NCI-H345 (cell line): Measurements from ENCODE around the gene GBF1.
"Not testable (repeated sequence)": the region's sequence is repeated elsewhere in the genome, so short reads cannot be mapped to it uniquely, and the experiment has no call there.

Experiments used
- DNase-seq: peaks from one replicate; lab custom pipeline; 2025; lab: John Stamatoyannopoulos, UW

Gene GBF1, protein sequence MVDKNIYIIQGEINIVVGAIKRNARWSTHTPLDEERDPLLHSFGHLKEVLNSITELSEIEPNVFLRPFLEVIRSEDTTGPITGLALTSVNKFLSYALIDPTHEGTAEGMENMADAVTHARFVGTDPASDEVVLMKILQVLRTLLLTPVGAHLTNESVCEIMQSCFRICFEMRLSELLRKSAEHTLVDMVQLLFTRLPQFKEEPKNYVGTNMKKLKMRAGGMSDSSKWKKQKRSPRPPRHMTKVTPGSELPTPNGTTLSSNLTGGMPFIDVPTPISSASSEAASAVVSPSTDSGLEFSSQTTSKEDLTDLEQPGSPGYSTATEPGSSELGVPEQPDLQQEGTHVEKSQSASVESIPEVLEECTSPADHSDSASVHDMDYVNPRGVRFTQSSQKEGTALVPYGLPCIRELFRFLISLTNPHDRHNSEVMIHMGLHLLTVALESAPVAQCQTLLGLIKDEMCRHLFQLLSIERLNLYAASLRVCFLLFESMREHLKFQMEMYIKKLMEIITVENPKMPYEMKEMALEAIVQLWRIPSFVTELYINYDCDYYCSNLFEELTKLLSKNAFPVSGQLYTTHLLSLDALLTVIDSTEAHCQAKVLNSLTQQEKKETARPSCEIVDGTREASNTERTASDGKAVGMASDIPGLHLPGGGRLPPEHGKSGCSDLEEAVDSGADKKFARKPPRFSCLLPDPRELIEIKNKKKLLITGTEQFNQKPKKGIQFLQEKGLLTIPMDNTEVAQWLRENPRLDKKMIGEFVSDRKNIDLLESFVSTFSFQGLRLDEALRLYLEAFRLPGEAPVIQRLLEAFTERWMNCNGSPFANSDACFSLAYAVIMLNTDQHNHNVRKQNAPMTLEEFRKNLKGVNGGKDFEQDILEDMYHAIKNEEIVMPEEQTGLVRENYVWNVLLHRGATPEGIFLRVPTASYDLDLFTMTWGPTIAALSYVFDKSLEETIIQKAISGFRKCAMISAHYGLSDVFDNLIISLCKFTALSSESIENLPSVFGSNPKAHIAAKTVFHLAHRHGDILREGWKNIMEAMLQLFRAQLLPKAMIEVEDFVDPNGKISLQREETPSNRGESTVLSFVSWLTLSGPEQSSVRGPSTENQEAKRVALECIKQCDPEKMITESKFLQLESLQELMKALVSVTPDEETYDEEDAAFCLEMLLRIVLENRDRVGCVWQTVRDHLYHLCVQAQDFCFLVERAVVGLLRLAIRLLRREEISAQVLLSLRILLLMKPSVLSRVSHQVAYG (N-terminal part only)

DNA sequence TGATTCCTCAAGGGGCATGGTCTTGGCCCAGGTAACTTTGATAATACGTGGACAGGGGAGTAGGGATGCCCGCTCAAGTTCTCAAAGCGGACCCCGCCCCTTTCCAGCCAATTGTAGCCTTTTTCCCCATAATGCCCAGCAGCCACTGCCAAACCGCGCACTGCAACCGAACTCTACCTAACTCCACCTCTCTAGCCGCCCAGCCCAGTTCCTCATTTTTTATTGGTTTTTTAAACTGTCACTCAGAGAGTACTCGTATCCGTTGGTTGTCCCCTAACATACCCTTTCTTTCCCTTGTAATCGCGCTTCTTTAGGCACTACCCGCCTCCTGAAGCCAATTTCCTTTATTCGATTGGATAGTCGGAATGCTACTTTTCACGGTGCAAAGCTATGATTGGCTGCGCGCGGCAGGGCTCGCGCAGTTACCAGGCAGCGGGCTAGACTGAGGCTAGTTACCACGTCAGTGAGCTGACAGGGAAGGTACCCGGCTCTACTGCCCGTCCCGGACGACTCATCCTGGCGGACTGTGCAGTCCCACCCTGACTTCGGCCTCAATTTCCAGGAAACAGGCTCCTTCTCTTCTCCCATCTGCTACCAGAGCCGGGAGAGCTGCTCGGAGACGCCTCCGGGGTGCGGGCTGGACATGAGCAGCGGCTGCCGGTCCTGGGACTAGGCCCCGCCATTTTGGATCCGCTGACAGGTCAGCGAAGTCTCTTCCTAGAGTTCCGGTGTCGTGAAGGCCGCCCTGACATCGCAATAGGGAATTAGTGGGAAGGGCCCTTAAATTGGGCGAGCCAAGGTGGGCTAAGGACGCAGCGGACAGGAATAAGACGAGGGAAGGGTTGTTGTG lies at the start of gene GBF1:
Gene GBF1 (plus strand): TSS at position 451 of the 850 bp plus-strand sequence. CDS start 13,407 bp downstream, outside the sequence.
- peak; percentile 99 for DNase-seq

DNA sequence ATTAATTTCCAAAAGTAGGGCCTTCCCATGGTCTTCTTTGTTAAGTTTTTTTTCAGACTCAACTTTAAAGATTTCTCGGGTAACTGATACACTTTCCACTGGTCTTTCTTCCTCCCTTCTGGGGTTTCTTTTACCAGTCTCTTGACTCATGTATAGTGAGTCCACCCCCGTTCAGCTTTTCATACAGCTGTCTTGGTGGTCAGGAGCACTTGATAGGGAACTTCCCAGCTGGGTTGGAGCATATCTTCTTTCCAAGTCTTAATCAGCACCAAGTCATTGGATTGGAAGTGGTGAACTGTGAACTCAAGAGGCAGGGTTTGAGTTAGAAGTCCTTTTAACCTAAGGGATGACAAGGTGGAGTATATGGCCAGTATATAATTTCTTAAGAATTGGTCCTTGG lies 48.4 kb upstream of the GBF1 start:
- no peak for DNase-seq

DNA sequence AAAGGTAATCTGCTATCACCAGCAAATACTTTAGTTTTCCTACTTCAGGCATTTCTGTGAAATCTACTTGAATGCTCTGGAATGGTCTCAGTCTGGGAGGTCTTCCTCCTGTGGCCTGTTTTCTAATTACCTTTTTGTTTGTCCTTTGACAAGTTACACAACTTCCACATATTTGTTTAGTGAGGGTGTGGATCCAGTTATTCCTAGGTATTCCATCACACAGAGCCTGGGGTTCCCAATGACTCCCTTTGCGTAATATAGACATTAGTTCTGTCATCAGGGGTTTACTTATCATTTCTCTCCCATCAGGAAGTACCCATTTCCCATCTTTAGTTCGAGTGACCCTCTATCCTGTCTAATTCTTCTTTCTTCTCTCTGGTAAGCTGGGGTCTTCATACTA lies 47.3 kb upstream of the GBF1 start:
- DNase-seq = no peak

DNA sequence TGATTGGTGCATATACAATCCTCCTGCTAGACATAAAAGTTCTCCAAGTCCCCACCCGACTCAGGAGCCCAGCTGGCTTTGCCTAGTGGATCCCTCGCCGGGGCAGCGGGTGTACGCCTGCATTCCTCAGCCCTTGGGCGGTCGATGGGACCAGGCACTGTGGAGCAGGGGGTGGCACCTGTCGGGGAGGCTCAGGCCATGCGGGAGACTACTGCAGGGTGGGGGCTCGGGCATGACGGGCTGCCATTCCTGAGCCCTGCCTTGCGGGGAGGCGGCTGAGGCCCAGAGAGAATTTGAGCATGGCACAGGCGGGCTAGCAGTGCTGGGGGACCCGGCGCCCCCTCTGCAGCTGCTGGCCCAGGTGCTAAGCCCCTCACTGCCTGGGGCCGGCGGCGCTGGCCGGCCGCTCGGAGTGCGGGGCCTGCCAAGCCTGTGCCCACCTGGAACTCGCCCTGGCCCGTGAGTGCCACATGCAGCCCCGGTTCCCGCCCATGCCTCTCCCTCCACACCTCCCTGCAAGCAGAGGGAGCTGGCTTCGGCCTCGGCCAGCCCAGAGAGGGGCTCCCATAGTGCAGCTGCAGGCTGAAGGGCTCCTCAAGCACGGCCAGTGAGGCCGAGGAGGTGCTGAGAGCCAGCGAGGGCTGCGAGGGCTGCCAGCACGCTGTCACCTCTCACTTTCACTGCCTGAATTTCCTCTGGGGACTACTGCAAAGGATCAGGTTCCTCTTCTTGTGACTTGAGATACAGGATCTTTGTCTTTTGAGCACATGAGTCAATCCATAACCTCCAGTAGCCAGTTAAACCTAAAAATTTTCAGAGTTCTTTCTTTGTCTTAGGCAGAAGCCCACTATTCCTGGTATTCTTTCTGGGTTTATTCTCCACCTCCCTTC lies 44.3 kb upstream of the GBF1 start:
- no peak for DNase-seq

DNA sequence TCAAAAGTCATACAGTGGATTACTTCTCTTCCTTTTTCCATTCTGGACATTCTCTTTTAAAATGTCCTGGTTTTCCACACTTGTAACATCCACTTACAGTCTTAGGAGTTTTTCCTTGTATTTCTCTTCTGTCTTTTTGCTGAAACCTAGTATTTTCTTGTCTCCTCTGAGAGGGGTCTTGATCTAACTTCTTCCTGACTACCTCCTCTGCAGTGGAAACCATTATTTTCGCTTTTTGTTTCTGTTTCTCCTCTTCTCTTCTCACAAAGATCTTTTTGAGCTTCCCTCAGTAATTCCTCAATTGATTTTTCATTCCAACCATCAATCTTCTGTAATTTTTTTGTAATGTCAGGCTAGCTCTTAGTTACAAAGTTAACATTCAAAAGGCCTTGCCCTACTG lies 42.9 kb upstream of the GBF1 start:
- no peak for DNase-seq

DNA sequence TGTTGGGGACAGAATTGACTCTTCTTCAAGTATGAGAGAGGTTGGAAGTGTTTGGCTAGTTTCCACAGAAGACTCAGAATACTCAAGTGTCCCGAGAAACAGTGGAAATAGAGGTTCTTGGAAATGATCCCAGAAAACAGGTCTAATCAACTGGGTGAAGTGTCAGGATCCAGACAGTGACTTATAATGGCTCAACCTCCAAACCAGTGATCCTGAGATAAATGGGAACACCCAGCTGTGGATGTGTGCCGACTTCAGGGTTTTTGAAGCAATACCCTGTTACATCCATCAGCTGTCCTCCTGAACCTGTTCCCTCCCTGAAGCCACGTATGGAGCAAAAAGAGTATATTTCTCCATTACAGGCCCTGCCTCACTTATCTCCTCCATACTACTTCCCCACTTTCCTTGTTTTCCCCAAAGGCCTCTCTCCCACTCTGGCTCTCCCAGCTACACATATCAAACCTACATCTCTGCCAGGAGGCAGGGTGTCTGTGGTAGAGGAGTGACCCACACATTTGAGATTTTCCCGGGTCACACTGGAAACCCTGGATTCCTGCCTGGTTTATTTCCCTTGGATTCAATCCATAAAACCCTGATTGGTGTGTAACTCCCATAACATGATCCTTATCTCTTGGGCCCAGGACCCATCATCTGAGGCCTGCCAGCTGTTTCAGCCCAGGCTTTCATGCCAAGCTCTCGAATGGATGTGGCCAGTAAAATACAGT lies 36.9 kb upstream of the GBF1 start:
- DNase-seq = no peak

DNA sequence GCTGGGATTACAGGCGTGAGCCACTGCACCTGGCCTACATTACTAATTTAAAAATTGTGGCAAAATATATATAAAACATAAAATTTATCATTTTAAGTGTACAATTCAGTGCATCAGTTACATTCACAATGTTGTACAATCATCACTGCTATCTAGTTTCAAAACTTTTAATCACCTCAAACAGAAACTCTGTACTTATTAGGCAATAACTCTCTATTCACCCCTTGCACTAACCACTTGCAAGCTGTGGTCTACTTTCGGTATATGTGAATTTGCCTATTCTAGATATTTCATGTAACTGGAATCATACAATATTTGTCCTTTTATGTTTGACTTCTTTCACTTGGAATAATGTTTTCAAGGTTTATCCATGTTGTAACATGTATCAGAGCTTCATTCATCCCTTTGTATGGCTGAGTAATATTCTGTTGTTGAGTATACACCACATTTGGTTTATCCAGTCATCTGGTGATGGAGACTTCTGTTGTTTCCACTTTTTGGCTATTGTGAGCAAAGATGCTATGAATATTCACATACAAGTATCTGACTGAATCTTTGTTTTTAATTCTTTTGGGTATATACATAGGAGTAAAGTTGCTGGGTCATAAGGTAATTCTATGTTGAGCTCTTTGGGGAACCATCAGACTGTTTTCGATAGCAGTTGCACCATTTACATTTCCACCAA lies 33.6 kb upstream of the GBF1 start:
- no peak for DNase-seq

DNA sequence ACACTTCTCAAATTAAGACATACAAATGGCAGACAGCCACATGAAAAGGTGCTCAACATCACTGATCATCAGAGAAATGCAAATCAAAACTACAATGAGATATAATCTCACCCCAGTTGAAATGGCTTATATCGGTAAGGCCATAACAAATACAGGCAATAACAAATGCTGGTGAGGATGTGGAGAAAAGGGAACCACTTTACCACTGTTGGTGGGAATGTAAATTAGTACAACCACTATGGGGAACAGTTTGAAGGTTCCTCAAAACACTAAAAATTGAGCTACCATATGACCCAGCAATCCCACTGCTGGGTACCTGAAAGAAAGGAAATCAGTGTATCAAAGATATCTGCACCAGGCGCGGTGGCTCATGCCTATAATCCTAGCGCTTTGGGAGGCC lies 31.7 kb upstream of the GBF1 start:
- DNase-seq = not testable (repeated sequence)

DNA sequence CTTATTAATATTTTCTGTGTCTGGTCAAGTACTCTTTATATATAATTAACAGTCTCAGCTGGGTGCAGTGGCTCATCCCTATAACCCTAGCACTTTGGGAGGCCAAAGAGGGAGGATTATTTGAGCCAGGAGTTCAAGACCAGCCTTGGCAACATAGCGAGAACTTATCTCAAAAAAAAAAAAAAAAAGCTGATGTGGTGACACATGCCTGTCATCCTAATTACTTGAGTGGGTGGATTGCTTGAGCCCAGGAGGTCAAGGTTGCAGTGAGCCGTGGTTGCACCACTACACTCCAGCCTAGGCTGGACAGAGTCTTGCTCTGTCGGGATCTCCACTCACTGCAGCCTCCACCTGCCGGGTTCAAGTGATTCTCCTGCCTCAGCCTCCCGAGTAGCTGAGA lies 26.0 kb upstream of the GBF1 start:
- DNase-seq = no peak

DNA sequence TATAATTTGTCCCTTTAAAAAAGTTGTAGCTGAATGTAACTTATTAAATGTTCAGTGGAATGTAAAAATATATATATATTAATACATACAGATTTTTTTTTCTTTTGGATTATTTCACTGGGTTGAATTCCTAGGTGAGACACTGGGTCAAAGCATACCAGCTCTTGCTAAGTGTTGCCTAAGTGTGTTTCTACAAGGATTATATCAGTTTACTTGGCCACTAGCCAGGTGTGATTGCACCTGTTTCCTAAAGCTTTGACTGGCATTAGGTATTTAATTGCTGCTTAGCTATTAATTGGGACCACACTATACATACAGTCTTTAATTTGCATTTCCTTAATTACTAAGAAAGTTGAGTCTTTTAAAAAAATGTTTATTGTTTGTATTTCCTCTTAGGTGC lies 24.7 kb upstream of the GBF1 start:
- DNase-seq = peak; percentile 10

DNA sequence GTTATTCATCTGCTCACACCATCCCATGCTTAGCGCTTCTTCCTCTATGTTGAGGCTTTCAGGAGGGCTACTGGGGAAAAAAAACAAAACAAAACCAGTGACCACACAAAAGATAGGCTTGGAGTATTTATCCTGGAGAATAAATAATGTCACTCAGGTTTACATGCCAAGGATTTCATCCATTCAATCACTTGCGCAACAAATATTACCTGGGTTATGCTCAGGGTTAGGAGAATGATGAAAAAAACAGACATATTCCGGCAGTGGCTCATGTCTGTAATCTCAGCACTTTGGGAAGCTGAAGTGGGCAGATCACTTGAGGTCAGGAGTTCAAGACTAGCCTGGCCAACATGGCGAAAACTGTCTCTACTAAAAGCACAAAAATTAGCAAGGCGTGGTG lies 22.5 kb upstream of the GBF1 start:
- no peak for DNase-seq

DNA sequence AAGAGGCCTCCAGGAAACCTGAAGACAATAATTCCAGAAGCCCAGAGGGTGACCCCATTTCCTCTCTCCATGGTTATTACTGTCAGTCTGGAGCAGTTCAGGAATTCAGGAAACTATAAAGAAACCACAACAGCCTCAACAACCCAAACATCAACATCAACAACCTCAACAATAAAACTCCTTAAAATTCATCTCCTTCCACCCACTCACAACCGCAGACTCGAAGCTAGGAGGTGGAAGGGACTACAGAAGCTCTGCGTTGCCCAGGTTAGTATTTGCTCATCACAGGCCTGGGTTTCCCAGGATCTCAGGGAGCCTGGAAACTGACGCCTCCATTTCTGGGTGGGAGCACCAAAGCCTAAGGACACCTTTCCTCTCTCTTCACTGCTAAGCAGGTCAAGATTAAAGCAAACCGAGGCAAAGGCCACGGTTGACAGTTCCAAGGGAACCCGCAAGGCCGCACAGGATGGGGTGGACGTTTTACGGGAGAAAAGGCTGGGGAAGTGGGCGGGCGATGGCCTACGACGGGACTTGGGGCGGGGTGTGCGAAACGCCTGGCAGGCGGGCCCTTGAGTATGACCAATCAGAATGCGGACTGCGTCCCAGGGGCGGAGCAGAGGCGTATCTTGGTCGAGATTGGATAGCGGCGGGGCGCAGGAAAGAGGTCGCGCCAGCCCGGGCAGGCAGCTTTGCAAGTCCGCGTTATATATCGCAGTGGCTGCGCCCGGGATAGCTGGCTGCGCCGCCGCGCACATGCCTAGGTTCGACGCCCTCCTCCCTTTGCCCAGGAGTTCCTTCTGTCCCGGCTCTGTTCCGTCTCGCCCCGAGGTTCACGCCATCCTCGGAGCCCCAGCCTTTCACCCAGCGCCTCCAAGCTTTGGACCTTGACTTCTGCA lies 19.4 kb upstream of the GBF1 start, which contains the start of gene ELOVL3:
Gene ELOVL3 (plus strand): TSS at position 654 of the 896 bp plus-strand sequence. CDS start 250 bp downstream, outside the sequence.
- DNase-seq = no peak

DNA sequence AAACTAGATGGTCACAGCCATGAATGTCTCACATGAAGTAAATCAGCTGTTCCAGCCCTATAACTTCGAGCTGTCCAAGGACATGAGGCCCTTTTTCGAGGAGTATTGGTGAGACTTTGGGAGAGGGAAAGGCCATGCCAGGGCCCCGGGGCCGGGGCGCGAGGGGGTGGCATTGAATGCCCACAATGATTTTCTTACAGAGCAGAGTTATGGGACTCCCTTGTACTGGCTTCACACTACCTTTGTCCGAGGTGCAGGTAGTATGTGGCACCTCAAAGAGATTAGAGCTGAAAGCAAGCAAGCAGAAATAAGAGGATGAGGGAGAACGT lies 18.8 kb upstream of the GBF1 start:
- DNase-seq = no peak

DNA sequence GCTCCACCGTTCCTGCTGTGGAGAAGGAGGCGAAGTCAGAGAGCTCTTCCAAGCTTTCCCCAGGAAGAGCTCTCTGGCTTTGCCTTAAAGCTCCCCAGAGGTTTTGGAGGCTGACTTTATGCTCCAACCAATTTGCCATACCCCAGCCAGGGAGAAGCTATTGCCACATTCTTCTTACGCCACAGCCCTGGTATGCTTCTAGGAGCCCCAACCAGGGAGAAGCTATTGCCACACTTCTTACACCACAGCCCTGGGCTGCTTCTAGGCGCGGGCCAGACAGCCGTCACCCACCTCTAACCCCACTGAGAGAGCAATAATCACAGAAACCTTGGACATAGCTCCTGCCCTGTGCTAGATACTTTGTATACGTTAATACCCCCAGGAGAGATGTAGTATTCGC lies 18.3 kb upstream of the GBF1 start:
- DNase-seq = no peak

DNA sequence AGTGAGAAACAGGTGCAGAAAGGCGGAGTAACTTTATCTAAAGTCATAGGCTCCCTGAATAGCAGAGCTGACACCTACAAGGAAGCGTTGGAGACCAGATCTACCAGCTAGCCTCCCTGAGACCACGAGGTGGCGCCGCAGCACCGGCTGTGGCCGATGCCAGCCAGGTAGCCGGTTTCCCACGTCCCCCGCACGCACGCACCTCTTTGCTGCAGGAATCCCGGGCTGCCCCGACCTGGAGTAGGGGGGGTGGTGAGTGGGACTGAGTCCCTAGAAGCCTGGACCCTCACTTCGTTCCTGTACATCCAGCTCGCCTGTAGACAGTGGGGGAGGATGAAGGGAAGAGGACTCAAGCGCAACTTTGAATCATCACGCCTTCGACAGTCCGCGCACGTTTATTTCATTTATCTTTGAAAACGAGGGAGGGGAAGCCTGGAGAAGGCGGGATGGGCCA lies 15.5 kb upstream of the GBF1 start:
- DNase-seq = peak; percentile 81

DNA sequence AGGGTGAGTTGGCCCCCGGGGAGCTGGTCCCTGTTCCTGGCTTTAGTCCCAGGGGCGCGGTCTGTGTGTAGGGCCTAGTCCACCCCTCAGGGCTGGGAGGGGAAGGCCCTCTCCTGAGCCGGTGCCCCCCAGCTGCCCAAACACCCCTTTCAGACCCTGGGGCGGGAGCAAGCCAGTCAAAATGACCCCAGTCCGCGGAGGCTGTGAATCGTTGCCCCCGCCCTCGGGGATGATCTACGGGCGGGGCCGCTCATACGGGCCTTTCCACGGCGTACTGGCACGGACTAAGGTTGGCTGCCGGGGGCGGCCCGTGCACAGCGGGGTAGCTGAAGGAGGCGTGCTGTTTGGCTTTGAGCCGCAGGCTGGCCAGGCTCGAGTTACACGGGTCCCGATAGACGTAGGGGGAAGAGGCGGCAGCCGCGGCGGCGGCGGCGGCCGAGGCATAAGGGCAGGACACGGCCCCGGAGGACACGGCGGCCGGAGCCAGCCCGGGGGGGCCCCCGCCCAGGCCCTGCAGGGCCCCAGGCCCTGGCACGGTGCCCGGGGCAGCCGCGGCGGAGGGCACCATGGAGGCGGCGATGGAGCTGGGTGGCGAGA lies 15.0 kb upstream of the GBF1 start:
- peak; percentile 72 for DNase-seq

DNA sequence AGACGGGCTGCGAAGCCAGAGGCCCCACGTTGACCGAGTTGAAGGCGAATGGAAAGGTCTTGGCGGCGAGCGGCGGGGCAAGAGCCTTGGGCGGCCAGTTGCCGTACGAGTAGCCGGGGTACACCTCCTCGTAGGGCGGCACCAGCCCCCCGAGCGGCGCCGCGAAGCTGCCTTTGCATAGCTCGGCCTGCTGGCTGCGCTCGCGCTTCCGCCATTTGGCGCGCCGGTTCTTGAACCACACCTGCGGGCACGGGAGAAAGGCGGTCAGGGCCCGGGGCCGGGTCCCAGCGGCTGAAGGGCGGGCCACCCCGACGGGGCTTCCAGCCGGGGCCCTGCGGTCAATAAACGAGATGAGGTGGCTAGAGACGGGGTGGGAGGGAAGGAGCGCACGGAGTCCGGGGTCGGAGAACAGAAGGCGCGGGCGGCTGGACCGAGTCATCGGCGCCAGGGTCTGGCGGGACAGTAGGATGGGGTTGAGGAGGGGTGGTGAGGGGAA lies 14.4 kb upstream of the GBF1 start:
- DNase-seq = peak; percentile 18
